IPS DF 4.7 (cell line): ENCODE data around the gene MTARC2.

Experiments
- DNase-seq: peaks from one replicate; pipeline ENCODE4 v3.0.0-alpha.2; 2013; ENCODE audit warnings: low spot score; ENCODE audit errors: extremely low read depth

MTARC2 gene

DNA sequence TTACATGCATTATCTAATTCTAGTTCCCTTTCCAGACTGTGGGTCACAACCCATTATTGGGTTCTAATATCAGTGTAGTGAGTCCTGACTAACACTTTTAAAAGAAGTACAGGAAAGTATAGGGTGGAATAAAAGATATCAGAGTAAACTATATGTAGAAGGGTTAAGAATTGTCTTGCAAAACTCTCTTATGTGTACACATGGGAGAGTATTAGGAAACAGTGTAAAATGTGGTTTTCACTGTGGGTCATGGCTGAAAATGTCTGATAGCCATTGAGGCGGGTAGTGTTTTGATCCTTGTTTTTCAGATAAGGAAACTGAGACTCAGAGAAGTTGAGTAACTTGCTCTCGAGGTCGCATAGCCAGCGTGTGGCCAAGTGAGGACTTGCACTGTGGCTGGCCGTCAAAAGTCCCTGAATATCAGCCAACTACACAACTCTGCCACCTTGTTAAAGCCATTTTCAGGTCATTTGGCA lies 20.0 kb downstream of the MTARC2 start:
- DNase-seq = no peak

DNA sequence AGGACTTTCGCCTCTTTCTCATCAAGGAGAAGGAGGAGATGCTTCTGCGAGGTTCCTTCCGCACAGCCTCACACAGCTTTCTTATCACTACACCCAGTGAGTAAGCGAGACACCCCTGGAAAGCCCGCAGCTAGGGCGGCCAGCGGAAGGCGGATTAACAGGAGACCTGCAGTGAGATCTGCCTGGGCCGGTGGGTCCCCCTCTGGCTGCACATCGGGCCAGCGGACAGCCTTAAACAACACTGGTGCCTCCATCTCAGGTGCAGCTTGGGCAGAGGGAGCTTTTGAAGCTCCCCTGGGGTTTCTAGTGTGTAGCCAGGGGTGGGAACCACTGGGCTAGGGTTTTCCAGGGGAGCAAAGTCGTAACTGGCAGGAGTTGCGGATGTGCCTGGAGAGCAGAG lies 21.1 kb downstream of the MTARC2 start:
- DNase-seq = no peak

DNA sequence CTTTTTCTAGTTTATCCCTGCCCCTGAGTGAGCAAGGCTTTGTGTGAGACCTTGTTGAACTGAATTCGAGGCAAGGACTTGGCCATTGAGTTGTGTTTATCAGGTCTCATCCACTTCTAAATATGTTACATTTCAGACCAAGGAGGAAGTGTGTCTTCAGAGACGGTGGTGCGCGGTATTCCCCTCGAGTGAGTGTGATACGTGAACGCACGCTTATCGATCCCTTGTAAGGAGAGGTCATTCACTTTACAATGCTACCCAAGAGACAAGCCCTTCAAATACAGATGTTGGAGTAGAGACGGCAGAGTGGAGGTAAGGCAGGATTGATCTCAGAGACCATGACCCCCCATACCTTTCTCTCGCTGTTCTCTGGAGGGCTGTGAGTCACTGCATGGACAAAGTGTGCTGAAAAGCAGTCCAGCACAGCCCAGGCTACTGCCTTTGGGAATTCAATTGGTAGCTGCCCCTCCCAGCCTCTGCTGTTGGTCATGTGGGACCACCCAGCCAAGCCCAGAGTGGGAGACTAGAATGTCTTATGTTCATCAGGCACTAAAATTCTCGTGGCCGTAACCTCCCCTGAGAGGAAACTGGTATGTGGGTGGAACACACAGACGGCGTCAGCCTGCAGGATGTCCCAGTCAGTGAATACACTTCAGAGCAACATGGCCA lies 22.3 kb downstream of the MTARC2 start:
- no peak for DNase-seq

DNA sequence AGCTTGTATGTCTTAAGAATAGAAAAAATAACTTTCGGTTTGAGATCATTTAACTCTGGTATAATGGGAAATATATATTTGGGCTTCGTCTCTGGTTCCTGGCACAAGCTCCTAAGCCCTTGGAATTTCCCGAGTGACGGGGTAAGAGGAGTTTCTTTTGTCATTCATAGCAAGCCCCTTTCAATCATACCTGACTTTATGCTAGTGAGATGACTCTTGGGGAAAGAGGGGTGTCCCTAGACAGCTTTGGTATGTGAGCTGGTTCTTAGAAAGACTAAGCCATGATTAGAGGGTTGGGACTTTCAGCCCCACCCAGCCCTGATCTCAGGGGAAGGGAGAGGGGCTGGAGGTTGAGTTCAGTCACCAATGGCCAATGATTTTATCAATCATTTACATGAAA lies 24.7 kb downstream of the MTARC2 start:
- DNase-seq = no peak

DNA sequence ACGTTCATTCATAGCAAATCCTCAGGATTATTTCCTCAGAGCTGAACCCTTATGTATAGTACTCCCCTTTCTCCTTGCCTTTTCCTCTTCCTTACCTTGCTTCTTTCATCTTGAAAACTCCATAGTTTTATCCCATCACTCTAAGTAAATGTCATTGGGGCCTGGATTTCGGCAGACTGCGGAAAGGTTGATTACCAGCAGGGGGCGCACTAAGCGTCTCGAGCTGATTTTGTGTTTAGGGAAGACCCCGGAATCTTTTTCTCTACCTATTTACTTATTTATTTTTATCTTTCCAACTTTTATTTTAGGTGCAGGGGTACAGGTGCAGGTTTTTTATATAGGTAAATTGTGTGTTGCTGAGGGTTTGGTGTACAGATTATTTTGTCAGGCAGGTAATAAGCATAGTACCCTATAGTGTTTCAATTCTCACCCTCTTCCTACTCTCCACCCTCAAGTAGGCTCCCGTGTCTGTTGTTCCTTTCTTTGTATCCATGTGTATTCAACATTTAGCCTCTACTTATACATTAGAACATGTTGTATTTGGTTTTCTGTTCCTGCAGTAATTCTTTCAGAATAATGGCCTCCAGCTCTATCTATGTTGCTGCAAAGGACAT lies 27.2 kb downstream of the MTARC2 start:
- no peak for DNase-seq

DNA sequence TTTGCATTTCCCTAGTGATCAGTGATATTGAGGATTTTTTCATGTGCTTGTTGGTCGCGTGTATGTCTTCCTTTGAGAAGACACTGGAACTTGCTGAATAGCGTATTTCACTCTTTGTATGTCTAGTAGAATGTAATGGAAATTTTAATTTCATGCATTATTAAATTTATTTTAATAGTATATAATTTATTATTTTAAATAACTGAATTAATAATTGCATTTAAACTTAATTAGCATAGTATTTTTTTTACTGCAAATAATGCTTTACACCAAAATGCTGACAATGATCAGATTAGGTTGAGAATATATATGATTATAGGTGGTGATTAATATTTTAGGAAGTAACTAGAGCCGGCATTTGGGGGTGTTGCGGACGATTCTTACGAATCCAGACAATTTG lies 28.1 kb downstream of the MTARC2 start:
- DNase-seq = no peak

DNA sequence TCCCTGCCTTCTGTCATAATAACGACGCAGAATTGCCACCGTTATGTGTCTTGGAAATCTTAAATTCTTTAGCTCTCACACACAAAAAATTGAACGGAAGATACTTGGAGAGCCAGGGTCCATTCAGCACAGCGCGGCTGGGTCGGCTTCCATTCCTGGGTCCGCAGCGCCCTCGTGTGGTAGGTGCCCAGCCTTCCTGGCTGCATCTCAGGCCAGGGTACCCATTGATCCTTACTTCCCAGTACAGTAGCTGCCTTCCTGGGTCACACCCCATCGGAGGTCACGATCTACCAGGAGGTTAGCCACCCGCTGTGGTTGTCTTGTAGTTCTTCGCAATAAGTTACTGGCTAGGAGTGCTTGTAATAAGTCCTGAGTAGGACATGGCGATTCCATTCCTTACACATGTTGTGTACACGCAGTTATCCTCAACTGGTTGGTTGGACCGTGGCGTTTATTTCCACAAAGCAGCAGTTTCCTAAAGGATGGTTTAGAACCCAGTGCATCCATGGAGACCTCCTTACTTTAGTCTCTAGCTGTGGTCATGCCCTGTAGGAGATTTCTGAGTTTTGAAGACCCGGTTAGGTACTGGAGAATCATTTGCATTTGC lies 28.7 kb downstream of the MTARC2 start:
- no peak for DNase-seq

DNA sequence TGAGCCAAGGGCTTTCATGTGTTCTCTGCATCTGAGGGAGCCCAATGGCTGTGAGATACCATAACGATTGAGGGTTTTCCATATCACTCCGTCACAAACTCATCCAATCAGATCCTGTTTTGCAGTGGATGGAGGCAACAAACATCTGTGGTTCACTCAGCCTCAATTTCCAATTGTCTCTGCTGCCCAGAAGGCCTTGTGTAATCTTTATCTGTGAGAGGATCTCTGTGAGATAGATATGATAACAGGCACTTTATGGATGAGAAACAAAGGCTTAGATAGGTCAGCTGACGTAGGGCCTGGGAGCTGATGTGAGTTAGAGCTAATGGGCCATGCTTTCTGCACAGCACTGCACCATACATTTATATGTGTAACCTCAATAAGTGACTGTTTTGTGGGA lies 35.3 kb downstream of the MTARC2 start:
- no peak for DNase-seq

DNA sequence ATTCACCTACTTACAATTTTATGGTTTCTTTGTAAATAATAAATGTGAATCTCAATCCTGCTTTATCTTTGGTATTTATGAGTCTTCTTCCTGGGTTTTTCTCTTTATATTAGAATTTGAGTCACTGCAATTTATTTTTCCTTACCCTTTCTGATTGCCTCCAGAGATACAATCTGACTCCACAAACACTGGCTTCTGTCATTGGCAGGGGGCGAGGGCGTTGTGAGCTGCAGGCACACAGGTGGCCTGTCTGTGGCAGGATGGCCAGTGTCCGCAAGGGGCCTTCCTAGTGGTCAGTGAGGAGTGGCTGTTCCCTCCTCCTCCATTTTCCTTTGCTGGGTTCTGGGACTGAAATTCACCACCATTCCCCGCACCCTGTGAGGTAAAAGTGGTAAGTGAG lies 36.6 kb downstream of the MTARC2 start:
- no peak for DNase-seq

DNA sequence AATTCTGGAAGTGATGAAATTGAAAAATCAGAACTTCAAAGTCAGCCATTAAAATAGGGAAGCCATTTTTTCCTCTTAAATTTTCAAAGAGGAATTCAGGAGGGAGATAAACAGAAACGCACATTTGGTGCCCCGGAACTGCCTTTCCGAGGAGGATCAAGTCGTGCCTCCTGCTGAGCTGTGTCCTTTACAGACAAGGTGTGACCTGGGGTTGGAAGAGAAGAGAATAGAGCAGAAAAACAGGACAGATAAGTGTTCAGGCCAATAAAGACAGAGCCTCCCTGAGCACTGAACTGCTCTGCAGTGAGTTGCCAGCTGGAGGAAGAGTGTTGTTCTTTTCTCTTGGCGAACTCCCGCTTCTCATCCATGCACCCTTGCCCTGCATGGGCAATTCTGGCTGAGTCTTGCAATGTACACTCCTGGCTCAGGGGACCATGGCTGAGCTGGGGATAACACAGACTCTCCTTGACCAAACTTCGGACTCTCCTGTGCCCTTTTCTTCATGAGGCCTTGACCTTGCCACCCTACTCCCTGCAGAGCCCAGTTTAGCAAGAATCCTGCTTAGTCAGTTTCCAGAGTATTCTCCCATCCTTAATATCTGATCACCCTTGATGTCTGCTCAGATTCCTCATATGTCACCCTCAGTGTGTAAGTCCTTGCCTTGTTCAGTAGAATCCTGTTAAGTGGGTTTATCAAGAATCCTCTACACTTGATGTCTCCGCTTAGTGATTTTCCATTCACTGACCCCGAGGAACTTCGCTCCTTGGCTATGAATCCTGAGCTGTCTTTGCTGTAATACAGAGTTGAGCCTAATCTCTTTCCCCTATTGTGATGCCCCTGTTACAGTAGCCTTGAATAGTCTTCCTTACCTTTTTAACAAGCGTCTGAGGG lies 37.3 kb downstream of the MTARC2 start:
- DNase-seq = no peak

DNA sequence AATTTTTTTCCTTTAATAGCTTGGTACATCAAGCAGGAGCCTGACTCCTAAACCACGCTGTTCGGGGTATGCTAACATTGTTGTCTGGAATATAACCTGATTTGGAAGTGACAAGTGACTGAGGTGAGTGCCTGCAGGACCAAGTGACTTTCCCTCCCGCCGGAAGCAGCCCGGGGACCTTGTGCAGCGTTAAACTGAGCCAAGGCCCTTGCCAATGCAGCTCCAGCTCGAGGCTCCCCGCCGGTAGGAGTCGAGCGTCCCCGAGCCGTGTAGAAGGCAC lies 37.9 kb downstream of the MTARC2 start:
- DNase-seq = no peak

DNA sequence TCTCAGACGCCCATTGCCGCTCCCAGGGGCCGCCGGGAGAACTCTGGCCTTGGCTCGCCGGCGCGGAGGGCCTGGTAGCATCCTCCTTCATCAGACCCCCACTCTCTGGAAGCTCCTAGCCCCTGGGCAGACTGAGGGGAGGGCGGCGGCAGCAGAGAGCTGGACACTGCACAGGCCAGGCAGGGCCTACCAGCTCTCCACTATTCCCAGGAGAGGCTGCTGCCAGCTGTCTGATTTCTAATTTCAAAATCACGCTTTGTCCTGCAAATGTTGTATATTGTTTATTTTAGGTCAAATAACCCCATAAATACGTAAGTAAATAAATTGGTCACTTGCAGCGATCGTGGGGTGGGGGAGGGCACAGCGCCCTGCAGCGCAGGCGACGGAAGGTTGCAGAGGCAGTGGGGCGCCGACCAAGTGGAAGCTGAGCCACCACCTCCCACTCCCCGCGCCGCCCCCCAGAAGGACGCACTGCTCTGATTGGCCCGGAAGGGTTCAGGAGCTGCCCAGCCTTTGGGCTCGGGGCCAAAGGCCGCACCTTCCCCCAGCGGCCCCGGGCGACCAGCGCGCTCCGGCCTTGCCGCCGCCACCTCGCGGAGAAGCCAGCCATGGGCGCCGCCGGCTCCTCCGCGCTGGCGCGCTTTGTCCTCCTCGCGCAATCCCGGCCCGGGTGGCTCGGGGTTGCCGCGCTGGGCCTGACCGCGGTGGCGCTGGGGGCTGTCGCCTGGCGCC lies 38.4 kb downstream of the MTARC2 start, which contains the start of gene MTARC1:
Gene MTARC1, plus strand, starts transcription at position 577 of the 732 bp plus-strand sequence. Its CDS starts 32 bp downstream, at position 609.
- DNase-seq = no peak

DNA sequence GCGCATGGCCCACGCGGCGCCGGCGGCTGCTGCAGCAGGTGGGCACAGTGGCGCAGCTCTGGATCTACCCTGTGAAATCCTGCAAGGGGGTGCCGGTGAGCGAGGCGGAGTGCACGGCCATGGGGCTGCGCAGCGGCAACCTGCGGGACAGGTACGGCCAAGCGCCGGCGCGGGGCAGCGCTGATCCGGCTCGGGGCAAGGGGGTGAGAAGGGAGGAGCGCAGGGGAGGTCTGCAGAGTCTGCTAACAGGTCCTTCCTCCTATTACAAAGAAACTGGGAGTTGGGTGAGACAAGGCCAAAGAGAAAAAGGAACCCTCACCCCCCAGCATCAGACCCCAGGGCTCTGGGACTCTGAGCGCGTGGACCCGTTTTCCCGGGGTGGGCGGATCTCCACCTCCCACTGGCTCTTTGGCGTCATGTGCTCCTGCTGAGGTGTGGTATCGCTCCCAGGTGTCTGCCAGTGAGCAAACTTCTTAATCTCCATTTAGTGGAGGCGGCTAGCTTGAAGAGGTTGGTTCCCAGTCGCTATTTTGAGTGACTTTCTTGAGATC lies 39.0 kb downstream of the MTARC2 start:
- DNase-seq = no peak

DNA sequence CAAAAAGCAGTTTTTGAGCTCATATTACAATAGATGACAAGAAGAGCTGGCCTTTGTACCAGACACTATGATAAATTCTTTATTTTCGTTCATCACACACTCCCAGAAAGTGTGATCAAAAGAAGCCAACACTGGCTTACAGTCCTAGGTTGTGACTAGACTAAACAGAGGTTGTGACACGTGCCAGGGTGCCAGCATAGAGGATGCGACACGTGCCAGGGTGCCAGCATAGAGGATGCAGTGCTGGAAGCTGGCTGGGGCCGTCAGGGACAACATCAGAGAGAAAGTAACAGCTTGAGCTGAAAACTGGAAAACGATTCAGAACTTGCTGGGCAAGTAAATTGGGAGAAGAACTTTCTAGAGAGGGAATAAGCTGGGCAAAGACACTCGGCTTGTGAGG lies 40.8 kb downstream of the MTARC2 start:
- no peak for DNase-seq

DNA sequence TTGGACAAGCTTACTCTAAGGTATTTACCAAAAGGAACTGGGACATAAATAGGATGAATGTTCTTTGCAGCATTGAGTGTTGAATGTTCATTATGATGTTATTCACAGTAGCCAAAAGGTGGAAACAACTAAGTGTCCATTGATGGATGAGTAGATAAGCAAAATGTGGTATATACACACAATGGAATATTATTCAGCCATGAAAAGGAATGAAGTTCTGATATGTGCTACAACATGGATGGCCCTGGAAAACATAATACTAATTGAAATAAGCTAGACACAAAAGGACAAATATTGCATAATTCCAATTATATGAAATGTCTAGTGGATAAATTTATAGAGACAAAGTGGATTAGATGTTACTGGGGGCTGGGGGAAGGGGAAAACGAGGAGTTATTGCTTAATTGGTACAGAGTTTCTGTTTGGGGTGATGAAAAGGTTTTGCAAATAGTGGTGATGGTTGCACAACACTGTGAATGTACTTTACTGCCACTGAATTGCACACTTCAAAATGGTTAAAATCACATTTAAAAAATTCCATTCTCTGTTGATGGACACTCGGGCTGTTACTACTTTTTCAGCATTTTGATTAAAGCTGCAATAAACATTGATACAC lies 41.5 kb downstream of the MTARC2 start:
- DNase-seq = no peak

DNA sequence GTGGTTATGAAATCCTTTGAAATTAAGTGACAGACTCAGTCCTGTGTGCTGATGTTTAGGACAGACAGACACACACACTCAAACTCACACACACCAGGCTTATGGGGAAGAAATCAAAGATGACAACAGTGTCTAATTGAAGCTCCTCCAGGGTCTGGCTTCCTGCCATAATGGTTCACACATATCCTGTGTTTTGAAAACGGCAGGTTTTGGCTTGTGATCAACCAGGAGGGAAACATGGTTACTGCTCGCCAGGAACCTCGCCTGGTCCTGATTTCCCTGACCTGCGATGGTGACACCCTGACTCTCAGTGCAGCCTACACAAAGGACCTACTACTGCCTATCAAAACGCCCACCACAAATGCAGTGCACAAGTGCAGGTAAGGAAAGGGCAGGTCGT lies 43.2 kb downstream of the MTARC2 start:
- no peak for DNase-seq

DNA sequence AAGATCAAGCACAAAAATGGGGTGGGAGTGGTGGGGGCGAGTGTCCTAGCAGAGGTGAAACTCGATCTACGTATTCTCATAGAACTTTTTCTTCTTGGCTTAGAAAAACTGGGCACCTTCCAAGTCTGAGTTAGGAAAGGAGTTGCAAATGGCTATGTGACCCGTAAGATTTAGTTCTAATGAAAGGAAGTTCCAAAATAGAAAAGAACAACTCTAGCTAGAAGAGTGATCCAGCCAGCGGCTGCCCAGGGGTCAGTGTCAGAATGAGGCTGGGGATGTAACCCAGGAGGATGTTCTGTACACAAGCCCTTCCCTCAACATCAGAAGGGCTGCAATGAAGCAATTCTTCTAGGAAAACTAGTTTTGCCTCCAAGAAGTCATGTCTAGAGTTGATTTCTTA lies 43.8 kb downstream of the MTARC2 start:
- no peak for DNase-seq

DNA sequence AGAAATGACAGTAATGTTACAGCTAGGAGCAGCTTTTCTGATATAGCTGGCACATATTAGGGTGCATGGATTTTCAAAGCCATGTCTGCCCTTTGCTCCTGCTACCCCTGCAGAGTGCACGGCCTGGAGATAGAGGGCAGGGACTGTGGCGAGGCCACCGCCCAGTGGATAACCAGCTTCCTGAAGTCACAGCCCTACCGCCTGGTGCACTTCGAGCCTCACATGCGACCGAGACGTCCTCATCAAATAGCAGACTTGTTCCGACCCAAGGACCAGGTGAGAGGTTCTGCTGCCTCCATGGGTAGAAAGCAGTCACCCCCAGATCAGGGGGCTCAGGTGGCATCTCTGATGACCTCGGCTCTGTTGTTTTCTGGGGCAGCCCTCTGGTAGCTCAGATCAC lies 48.4 kb downstream of the MTARC2 start:
- no peak for DNase-seq

DNA sequence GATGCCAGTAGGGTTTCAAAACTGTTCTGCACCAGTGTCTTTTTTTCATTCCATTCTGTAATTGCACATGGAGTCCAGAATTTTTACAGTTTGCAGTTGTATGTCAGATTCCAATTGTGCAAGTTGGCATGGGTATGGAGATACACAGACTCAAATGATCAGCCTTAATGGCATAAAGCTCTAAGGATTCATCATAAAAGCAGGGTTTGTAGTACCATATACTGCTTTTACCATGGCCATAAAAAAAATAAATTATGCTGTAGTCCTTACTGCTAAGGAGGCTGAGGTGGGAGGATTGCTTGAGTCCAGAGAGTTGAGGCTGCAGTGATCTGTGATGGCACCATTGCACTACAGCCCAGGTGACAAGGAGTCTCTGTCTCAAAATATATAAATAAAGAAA lies 48.9 kb downstream of the MTARC2 start:
- DNase-seq = no peak

DNA sequence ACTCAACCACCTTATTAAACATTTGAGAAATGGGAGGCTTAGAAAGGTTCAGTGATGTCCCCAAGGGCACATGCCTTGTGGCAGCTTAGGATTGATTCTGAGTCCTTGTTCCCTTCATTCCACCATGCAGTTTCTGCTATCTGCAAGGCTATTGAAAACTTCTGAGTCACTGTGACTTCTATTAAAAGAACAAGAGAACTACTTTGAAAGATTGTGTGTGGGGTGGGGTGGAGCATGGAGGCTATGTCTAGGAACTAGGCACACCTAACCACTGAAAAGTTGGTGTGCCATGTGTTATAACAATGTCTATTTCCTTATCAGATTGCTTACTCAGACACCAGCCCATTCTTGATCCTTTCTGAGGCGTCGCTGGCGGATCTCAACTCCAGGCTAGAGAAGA lies 49.4 kb downstream of the MTARC2 start:
- no peak for DNase-seq

DNA sequence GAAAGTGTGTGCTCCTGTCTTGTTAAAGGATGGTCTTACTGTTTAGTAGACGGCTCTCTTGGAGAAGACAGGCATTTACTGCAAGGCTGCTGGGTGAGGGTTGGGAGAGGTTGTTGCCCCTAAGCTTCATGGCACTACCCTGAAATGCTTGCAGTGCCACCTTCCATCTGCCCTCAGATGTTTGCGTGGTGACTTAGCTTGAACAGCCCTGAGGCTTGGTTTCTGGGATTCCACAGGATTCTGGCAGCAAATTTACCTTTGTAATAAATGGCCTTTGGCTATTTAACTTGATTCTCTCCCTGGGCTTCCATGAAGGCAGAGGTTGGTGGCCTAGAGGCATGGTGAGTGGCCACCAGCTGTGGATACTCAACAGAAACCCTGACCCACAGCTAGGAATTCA lies 50.2 kb downstream of the MTARC2 start:
- DNase-seq = no peak
